ENCODE results near the gene SMARCE1.

Gene SMARCE1

DNA sequence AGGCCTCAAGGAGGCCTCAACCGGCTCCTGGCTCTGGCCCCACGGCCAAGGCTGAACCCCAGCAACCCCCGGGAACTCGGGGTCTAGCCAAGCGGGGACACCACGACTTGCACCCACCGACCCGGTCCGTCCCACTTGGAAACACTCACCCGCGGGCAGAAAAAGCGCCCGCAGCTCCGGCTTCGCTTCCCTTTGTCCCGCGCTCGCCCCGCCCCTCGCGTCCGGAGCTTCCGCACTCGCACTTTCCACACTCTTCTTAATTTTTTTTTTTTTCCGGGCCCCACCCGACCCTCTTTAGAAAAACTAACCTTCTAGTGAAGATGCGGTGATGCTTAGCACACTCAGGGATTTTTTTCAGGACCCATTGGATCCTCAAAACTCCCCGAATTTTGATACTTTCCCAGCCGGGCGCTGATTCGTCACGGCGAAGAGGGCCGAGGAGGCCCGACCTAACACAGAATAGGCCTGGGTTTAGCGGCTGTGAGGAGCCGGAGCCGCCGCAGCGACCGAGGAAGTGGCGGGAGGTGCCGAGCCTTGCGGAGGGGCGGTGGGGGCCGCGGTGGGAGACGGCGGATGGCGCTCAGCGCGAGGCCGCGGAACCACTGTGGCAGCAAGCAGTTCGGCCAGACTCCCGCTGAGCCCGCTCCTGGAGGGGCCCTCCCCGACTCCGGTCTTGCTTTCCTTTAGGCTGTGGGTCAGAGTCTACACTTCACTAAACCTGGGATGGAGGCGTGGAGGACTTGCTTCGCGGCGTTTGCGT is at the start of gene SMARCE1:
TSS of gene SMARCE1 (minus strand) at position 195 of the 760 bp plus-strand sequence. CDS start 2,016 bp downstream, outside the sequence.
- peak; percentile 81 for DNase-seq

DNA sequence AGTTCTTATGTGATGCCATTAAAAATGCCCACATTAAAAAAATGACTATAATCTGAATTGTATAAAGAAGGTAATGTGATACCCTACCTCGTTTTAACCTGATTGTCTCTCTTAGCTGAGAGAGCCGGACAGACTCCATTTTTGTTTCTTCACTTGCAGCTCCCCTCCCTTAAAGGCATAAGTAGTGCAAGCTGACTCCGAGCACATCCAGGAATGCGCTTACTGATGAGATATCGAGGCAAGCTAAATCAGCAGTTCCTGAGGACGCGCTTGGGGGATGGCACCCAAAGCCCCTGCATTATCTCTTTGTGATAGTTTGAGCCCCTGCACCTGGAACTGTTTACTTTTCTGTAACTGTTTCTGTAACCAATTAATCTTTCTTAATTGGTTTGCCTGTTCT is 49.7 kb upstream of the SMARCE1 start:
- no peak for DNase-seq

DNA sequence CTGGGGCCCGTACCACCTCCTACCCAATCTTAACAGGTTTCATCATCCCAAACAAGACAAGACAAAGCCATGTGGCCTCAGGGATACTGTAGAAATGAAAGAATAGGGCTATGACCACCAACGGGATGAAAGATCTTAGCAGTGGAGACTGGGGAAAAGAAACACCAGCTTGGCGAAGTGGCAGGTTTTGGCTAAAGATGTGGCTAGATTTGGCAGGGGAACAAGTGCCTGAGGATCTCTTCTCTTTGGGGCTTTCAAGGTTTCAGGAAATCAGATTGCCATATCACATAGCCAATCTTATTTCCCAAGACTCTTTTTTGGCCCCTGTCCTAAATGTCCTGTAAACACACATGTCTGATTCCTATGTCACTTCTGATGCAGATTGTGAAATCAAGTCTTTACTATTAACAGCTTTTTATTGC is 49.0 kb upstream of the SMARCE1 start:
- no peak for DNase-seq

DNA sequence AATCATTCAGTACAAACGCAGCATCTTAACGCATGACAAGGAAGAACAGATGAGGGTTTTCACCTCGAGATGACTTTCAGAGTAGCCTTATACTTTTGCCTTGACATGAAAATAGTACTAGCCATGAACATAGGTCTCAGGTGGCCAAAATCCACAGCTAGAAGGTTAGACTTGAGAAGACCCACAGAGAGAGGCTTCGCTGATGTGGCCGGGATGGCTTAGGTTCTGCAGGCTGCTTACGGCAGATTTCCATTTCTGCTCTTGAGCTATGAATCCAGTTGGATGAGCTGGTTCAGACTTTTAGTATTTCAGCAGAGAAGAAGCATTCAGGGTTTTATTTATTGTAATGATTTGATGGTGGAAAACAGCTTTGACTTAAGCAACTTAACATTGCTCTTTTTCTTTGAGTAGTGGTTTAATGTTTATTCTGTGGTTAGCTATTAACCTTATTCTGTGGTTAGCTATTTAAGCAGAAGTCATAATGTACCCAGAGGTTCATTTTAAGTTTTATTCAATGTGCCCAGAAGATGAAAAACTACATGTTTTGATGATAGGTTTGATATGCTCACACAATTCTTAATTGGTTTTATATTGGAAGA is 48.4 kb upstream of the SMARCE1 start:
- no peak for DNase-seq

DNA sequence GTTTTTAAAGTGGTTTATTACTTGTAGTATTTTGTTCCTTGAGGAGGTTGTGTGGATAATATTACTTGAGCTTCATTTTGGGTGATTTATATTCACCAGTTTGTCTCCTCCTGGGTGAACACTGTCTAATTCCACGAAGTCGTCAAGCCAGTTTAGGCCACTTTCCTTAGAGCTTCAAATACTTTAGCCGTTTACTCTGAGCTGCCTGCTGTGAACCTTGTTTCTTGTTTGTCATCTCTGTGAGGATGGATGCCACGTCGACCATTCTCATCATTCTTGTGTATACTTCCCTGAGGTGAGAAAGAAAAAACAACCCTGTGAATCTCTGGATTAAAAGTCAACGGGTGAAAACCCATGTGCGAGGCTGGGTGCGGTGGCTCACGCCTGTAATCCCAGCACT is 47.0 kb upstream of the SMARCE1 start:
- no peak for DNase-seq

DNA sequence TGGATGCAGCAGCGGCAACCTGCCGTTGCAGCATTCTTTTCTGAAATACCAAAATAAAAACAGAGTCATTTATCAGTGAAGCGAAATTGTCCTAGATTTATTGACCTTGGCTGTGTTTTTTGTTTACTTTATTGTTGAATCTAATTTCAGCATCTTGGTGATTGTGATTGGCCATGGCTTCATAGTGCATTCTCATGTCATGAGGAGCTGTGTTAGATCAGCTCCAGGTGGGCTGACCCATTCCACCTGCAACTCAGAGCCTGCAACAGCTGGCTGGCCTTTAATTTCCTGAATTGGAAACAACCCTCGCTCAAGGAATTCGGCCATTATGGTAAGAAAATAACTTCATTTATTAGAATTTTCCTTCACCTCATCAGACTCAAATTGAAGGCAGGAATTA is 39.5 kb upstream of the SMARCE1 start:
- no peak for DNase-seq

DNA sequence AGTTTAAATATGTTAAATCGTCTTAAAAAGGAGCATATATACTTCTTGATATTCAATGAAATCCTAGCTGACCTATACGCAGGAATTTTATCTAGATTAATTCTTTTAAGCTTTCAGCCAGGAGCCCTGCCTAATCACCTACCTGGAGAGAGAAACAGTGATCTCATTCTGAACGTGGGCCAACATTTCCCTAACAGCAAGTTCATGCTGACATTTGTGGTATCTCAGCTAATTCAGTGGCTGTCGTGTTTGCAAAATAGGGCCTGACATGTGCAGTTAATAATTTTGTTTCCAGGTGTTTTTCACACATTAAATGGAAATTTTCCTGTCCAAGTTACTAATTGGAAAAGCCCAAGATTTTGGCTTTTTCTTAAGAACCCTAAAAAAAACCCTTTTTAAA is 38.6 kb upstream of the SMARCE1 start:
- no peak for DNase-seq

DNA sequence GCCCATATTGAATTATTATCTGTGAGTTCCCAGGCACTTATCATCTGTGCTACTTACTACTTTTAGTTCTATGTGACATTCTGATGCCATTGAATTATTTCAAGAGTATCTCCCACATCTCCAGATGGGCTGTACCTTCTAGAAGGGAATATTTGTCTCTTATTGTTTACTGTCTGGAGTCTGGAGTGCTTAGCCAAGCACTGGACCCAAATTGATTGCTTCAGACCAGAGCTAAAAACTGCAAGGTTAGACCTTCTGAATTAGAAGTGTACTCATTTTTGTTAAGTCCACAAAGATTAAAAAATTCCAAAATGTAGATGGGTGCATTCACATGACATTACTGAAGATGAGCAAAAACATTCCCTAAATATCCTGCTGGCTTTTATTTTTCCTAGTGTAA is 33.4 kb upstream of the SMARCE1 start:
- no peak for DNase-seq

DNA sequence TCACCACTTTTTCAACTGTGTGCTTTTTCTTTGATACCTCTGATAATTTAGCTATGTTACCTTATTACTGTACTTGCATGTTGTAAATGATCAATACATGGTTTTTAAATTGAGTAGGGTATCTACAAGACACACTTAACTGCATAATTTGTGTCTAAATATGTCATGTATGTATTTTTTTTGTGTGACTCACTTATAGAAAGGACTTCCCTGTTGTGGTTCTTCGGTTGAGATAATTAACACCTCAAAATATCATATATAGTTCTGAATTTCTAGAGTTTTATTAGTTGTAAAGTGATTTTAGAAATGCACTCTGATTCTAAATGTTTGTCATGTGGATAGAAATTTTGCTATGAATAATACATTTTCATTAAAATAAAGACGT is 31.9 kb upstream of the SMARCE1 start:
- DNase-seq, result no peak

DNA sequence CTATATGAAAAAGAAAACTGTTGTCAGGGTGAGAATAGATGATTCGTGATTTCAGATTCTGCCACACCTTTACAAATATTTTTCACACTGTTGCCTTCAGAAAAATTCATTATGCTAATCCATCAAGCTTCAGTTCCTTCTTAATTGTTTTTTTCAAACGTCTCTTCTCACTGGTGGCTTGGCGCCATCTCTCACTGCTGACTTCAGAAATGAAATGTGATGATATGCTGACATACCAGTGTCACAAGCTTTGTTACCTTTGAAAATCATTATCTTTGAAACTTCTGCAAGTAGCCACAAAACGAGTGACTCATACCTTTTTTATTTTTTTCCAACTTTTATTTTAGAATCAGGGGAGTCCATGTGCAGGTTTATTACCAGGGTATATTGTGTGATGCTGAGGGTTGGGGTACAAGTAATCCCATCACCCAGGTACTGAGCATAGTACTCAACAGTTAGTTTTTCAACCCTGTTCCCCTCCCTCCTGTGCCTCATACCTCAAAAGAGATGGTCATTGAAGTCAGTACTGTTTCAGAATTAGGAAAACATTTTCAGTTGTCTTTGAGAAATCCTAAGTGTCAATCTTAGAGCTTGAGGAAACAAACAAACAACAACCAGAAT is 31.4 kb upstream of the SMARCE1 start:
- no peak for DNase-seq

DNA sequence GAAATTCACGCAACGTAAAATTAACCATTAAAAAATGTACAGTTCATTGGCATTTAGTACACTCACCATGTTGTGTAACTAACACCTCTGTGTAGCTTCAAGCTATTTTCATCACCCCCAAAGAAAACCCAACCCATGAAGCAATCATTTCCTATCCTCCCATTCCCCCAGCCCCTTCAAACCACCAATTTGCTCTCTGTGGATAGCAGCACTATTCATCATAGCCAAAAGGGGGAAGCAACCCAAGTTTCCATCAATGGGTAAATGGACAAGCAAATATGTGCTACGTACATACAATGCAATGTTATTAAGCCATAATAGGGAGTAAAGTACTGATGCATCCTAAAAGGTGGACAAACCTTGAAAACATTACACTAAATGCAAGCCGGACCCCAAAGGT is 28.3 kb upstream of the SMARCE1 start:
- DNase-seq, result no peak

DNA sequence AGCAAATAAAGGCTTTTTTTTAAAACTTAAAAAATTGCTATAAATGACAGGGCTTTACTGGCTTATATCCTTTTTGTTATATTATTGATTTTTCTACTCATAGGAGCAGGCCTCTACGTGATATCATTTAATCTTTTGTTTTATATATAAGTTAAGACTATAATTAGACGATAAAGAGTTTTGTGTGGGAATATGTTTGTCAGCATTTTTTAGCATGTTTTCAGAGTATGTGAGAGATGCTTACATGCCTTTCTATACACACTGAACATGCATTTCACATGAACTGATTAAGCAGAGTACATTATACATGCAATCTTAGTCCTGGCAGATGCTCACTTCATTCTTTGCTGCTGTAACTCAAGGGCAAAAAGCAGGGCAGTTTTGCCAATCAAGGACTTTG is 25.0 kb upstream of the SMARCE1 start:
- no peak for DNase-seq

DNA sequence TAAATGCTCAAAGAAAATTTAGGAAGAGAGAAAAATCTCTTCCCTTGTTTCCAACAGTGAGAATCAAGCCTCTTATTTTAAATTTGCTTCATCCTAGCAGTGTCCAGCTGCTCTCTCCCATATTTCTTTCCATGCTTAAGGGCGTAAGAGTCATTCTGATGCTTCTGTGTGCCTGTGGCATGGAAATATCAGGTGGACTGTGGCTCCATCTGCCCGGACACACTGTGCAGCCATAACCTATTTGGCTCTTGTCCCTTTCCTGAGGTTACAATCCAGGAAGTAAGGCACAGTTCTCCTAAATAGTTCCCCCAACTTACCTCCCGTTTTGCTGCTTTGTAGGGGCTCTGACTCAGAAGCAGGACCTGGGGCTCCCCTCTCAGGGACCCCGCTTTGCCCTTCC is 23.7 kb upstream of the SMARCE1 start:
- DNase-seq, result no peak

DNA sequence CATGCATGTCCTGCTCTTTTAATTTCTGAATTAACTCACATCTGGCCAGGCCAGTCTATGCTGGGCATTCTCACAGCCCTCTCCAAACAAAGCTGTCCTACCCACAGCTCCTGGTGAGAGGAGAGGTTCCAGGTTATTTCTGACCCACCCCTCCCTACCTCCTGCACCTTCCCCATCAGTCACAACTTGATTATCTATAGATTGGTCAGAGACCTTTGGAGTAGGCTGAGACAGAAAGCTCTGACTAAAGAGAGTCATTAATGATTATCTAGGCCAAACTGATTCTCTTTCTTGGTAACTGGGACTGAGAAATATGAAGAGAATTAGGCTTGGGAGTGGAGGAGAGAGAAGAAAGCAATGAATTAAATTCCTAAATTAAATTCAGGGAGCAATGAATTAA is 18.7 kb upstream of the SMARCE1 start:
- no peak for DNase-seq

DNA sequence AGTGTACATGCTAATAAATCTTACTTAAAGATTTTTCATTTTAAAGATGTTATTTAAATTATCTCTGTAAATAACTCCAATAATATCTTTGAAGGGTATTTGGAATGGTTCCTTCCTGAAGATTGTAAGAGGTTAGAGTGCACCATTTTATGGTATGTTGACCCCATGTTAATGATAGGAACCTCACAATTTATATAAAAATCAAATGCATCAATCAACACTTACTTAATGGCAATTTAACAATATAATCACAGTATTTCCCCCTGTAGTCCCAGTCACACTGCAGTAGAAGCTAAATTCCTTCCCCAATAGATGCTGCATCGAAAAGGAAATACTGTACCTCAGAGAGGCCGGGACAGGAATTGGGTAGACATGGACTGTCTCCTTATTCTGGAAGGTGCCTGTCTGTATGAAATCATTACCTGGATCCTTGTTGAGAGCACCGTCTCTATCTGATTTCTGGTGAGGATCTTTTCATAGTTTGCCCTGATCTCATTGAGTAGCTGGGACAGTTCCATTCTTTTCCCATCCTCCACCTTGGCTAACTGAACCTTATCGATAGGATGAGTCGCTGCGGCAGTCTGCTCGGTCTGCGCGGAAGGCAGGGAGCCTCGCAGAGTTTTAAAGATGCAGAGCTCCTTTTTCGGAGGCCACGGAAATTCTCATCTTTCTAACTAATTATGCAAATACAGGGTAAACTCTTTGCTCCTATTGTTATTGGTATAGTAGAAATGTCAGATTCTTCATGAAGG is 17.1 kb upstream of the SMARCE1 start, which contains the start of gene KRT222:
TSS of gene KRT222 (minus strand) at position 596 of the 752 bp plus-strand sequence. CDS start at position 518, 78 bp downstream.
- no peak for DNase-seq

DNA sequence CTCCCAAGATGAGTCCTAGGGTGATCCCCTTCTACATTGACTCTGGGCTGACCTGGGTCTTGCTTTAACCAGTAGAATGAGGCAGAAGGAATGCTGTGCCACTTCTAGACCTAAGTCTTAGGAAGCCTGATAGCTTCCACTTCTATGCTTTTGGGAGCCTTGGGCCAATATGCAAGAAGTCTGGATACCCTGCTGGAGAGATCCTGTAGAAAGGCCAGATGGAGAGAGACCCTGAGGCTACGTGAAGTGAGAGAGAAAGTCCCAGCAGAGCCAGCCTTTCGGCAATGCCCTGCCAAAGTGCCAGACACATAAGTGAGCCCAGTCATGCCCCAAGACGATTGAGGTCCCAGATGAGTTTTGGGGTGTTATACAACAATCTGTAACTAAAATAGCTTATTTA is 15.6 kb upstream of the SMARCE1 start:
- DNase-seq, result no peak

DNA sequence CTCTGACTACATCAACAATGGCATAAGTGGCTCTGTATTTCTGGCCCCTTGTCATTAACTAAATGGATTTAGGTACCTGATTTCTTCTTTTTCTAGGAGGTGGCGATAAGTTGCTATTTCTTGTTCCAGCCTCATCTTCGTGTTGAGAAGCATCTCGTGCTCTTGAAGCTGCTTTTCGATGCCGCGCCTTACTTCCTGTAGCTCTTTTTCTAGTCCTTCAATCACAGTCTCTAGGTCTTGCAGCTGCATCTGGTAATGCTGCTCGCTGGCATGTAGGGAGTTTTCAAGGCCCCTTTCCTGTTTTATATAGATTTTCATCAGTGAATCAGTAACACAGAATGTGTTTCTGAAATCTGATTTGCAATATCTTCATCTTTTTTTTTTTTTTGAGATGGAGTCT is 12.3 kb upstream of the SMARCE1 start:
- DNase-seq, result no peak

DNA sequence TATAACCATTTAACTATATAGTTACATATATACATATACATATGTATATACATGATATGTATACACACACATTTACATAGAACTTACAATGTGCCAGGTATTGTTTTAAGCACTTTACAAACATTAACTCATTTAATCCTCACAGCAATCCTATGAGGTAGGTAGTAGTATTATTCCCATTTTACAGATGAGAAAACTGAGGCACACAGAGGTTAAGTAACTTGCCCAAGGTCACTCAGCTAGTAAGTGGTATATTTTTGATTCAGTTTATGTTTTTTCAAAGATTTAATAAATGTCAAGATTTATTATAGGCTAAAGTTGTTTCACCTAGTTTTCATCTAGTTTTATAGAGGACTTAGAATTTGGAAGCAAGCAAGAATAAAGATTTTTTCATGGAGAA is 10.8 kb upstream of the SMARCE1 start:
- DNase-seq, result no peak

DNA sequence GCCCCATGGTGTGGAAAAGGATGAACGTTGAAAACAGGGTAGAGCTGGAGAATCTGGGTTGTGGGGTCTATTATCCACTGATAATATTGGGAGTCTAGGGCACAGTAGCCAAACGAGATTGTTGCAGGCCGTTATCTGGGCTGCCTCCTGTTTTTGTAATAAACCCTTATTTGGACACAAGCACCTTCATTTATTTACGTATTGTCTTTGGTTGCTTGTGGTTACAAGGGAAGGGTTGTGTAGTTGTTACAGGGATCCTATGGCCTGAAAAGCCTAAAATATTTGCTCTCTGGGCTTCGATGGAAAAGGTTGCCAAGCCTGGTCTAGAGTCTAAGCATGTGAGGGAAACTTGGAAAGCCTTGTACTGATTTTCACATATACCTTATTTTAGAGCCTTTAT is 4.3 kb upstream of the SMARCE1 start:
- DNase-seq, result no peak

DNA sequence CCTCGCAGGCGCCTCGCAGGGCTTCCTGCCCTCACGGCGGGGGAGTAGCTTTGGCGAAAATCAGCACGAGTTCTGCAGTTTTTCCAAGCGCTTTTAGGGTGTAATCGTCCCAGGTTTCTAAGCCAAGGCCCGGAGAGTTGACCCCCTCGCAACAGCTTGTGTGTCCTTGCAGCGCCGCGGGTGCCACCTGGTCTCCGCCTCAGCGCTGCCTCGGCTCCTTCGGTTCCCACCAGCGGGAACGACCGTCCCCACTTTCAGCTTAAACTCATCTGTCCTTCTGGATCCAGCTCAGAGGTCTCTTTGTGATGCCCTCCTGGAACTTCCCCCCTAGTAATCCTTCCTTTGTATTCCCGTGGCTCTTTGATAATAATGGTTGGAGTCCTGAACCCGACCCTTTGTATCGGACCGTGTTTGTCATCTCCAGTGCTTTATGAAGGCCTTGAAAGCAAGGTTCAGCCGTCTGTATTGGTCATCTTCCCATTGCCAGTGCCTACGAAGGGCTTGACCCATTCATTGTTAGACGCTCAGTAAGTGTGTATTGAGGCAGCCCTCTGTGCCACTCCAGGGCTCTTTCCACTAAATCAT is 858 bp upstream of the SMARCE1 start:
- DNase-seq, result no peak

DNA sequence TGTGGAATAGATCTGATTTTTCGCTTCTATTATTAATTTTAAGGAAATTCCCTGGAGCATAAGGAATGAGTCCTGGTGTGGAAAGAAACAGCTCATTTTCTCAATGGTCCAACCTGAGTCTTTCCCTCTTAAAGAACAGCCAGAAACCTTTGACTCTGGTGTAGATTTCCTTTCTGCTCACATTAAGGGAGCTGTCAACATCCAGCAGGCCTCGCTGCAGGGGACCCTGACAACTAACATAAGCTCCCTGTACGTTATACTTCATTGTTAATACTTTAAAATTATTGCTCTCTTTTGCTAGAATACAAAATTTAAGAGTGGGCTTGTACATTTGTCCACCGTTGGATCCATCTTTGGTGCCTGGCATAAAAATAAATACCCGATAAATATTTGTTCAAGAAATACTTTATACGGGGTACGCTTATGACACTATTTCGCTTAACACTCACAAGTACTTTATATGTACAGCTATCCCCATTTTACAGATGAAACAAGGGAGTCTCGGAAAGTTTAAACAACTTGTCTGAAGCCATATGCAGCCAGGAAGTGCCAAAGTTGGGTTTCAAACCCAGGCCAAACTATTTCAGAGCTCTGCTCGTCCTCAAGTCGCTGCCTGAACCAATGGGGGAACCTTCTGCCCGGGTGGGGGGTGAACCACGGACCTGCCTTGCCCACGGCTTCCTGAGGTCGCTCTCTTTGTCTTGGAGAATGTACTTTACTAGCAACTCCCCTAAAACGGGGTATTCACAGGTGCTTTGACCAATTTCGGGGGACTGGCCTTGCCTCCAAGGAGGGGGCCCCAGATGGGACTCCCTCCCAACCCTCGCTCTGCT is 611 bp downstream of the SMARCE1 start:
- no peak for DNase-seq

DNA sequence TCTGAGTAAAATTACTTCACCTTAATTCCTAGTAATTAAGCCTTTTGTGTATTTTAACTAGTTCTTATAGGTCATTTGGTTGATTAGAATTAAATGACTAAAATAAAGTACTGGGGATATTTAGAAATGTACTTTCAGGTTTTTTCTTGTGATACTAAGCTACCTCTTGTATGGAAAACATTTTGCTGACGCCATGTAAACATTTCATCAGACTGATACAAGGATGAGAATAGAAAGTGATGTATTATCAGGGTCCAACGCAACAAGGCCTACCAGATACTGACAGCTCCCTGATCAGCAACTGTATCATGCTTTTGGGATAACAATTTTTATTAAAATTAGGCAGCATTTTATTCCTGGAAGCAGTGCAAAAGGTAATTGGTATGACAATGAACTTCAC is 1.7 kb downstream of the SMARCE1 start:
- DNase-seq, result no peak
